Cerebellar cortex (tissue), 1 donor: ENCODE measurements around the gene PCDH9.

ENCODE experiments used
- DNase-seq: peaks from one replicate; pipeline ENCODE4 v3.0.0-alpha.2; 2015; ENCODE audit warnings: low spot score

Gene PCDH9

DNA sequence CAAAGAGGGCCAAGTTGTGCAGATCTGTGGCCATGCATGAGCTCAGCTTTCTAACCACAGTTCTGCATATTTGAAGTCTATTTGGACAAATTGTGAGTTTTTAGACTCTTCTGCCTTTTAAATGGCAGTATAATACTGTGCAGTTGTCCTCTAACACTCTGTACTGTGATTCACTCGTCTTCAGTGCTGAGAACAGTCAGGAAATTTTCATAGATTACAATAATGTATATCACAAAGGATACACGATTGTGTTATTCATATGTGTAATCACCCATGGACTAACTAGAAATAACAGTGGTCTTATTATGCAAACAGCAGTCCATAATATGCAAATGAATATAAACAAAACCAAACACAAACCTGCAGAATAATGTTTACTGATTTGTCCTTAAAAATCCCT is 259.1 kb downstream of the PCDH9 start:
- no peak for DNase-seq

GRCh38 chr13:66969291-66969690 is 260.8 kb downstream of the PCDH9 start:
- no peak for DNase-seq

DNA sequence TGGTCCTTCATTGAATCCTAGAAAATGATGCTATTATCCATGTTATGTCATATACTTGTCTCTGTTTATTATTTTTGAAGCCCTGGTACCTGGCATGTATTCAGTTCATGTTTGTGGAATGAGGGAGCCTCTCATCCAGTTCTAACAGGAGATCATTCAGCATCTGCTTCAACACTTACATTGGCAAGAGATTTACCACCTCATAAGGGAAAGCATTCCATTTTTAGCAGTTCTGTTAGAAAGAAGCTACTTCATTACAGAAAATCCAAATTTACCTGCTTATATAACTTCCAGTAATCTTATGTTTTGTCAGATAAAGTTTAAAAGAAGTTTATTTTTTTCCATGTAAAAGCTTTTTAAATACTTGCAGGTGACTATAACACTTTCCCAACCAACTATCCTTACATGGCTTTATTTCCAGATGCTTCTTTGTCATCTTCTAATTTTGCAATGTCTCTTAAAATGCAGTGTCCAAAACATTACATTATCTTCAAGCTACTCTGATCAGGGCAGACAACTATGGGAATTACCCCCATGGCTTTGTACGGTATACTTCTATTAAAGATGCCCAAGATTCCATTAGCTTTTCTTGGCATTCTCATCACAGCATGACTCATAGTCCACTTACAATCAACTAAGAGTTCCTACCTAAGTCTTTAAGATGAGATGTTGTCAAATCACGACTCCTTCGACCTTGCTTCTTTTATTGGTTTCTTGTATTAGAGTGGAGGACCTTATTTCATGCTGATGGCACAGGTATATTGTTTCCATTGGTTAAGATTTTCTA is 262.1 kb downstream of the PCDH9 start:
- no peak for DNase-seq

GRCh38 chr13:66965181-66965580 is 265.0 kb downstream of the PCDH9 start:
- no peak for DNase-seq

DNA sequence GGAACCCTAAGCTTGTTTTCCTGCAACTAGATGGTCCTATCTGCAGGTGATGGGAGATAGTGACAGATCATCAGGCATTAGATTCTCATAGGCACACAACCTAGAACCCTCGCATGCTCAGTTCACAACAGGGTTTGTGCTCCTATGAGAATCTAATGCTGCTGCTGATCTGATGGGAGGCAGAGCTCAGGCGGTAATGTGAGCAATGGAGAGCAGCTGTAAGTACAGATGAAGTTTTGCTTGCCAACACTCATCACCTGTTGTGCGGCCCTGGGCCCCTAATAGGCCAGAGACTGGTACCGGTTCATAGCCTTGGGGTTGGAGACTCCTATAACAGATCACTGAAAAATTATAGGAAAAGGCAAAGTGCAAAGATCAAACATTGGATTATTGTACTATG is 267.2 kb downstream of the PCDH9 start:
- DNase-seq = no peak

GRCh38 chr13:66958611-66959010 is 271.5 kb downstream of the PCDH9 start:
- no peak for DNase-seq

DNA sequence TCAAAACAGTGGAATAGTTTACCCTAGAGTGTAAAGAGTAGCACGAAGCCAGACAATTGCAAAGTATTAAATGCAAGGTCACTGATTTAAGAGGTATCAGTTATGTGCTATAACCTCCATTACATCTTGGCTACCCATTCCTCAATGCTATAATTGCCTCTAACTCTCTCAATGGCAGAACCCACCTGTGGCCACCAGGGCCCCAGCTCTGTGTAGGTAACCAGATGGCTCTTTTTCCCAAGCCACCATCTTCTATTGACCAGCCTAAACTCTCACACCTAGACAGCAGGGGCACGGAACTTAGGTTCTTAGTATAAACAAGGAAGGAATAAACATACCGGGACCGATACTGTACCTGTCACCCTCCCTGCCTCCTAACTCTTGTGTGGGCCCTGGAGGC is 277.6 kb downstream of the PCDH9 start:
- DNase-seq = no peak

DNA sequence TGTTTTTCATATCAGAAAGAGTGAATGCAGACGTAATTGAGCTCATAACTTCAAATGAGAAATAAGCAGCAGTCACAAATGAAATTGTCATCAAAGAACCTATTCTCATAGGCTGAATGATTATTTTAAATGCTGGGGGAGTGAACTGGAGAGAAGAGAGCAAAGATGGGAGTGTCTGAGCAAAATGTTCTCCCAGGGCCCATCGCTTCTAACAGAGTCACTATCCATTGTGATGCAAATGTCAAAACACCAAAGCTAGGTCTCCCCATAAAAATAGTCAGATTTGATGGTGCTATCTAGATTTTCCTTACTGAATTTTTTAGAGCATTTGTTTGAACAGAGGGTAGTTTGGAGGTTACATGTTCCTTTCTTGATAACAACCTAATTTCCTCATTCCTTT is 278.7 kb downstream of the PCDH9 start:
- DNase-seq = no peak

GRCh38 chr13:66950666-66951065 is 279.5 kb downstream of the PCDH9 start:
- no peak for DNase-seq

DNA sequence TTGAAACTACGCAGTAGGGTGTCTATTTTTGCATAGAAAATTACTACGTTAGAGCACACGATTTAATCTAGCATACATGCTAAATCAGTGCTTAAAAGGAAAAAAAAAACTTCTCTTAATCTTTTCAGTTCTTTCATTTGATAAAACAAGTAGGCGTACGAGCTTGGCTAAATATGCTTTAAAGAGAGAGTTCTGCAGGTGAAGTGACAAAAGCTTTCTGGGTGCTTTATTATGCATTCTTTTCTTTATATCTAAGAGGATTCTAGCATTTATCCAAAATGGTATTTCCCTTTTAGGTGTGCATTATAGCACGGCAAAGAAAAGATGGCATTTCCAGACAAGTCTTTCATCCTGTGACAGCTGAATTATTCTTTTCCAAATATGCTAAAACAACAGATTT is 281.2 kb downstream of the PCDH9 start:
- no peak for DNase-seq

- no peak for DNase-seq
Observed at GRCh38 chr13:66943530-66943929, 286.6 kb downstream of the PCDH9 start.

GRCh38 chr13:66940113-66940512 is 290.0 kb downstream of the PCDH9 start:
- no peak for DNase-seq

GRCh38 chr13:66937423-66937822 is 292.7 kb downstream of the PCDH9 start:
- no peak for DNase-seq

DNA sequence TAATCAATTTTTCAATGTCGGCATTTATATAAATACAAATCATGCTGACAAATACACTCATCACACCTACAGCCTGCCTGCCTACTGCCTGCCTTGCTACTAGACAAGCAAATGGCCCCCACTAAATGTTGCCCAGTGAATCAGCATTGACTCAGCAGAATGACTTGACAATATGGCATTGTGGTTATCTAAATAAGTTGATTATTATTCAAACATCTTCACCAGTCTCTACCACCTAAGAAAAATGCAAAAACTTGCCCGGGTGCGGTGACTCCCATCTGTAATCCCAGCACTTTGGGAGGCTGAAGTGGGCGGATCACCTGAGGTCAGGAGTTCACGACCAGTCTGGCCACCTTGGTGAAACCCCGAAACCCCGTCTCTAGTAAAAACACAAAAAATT is 296.1 kb downstream of the PCDH9 start:
- DNase-seq = no peak

DNA sequence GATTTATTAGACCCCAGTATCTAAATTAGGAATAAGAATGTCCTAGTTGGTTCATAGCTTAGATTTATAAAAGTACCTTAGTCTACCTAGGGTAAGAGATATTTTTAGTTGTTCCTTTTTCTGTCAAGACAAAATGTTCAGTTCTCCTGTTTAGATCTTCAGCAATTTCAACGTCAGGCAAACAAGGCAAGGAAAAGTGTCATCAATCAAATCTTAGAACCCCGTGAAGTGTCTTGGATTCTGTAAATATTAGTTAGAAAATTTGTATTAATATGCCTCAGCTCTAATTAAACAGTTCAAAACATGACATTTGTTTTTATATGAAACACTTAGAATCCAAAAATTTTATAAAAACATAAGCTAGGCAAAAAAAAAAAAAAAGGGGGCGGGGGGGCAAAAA is 296.6 kb downstream of the PCDH9 start:
- DNase-seq = no peak

DNA sequence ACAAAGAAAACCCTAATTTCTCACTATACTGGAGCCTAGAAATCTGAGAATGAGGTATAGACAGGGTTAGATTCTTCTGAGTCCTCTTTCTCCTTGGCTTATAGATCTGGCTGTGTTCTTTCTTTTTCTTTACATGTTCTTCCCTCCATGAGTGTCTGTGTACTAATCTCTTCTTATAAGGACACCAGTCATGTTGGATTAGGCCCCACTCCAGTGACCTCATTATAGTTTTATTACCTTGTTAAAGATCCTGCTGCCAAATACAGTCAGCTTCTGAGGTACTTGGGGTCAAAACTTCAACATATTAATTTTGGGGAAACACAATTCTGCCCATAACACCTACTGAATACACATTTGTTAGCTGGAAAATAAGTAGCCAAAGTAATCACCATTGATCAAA is 302.6 kb downstream of the PCDH9 start:
- no peak for DNase-seq

DNA sequence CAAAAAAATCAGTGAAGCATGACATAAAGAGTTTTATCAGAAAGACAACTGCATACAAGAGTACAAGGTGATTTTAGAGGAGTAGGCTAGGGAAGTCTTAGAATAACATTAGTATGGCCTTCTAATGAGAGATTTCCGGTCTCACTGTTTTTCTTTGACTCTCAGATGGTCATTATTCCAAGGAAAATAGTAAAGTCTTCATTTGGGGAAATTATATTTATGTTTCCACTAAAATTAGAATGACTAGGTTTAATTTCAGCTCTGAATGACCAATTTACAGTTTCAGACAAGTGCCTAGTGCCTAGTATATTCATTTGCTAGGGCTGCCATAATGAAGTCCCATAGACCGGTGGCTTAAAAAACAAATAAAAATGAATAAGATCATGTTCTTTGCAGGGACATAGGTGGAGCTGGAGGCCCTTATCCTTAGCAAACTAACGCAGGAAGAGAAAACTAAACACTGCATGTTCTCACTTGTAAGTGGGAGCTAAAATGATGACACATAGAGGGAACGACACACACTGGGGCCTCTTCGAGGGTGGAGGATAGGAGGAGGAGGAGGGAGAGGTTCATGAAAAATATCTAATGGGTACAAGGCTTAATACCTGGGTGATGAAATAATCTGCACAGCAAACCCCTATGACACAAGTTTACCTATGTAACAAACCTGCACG is 303.1 kb downstream of the PCDH9 start:
- no peak for DNase-seq

DNA sequence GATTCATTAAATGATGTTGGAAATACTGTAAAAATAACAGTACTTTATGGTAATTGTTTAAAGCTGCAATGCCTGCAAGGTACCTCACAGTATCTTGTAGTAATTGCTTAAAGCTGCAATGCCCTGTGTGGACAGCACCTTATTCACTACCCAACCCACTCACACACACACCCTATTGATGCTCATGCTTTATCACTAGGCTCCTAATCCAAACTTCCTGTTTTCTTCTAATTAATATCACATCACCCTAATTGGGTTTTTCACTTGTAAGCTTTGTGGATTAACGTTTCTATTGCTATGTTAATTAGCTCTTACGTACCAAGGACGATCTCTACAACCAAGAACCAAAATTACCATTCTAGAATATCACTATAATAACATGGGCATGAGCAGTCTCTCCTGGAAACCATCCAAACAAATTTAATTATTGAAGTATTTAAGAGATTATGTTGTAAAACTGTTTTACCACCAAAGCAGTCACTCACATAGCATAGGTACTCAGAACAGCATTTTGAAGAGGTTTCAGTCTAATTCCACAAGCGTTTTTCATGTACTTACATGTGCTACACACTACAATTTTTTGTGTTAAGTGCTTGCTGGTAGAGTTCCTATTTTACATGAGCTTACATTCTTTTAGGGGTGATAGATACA is 303.8 kb downstream of the PCDH9 start:
- DNase-seq = no peak

DNA sequence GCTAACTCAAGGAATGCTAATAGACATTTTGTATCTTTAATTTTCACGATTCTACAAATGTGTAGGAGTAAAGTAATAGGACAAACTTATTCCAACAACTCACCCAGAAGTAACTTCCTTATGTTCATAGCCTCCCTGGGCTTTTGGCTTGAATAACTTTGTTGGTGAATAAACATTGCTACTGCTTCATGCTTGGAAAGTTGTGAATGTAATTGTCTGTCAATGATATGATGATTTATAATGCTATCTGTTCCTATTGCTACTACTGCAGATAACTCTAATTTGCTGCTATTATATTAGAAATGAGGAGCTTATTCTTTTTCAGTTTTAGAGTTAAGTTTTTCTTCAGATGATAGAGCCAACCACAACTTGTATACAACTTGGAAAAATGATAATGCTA is 307.7 kb downstream of the PCDH9 start:
- no peak for DNase-seq

GRCh38 chr13:66921437-66921836 is 308.7 kb downstream of the PCDH9 start:
- no peak for DNase-seq

GRCh38 chr13:66915596-66916185 is 314.4 kb downstream of the PCDH9 start:
- no peak for DNase-seq

DNA sequence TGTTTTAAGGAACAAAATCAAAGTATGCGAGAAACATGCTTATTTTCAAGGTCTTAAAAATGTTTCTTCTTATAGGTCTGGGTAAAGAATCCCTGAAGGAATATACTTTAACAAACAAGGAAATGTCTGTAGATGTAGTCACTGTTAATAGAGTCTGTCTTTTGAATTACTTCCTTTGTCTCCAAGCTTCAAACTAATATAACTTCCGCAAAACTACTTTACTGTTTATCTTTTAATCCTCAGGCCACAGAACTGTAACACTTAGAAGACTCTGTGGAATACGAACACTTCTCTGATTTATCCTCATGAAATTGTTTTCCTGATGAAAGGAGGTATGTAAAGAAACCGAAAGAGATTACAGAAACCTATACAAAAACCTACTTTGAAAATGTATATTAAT is 316.0 kb downstream of the PCDH9 start:
- no peak for DNase-seq

- DNase-seq = no peak
Observed at GRCh38 chr13:66911411-66911939, 318.7 kb downstream of the PCDH9 start.
